ENCODE measurements around the gene ARID1A.

DNA sequence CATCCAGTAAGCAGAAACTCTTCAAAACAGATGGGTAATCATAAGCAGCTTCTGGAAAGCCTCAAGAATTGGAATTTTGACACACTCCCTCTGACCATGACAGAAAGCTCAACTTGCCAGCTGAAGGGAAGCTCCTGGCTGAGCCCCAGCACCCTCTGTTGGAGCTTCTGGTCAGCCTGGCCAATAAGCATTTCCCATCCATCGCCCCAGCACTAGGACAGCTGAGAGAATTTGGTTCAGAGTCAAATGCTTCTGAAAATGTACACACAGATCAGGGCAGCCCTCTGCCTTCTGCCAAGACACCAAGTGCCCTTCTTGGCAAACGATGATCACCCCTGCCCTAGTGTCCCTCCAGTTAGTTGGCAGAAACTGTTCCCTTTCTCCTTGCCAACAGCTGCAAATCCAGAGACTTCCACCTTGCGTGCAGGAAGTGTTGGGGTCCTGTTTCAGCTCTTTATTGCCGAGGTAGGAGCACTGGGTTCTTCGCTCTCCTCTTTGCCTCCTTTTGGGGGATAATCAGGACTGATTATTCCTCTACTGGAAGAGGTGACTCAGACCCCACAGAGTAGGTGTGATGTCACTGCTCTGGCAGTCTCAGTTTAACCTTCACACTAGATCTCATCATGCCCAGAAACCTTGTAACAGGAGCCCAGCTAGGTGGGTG lies 103.8 kb downstream of the ARID1A start:
- TF ChIP-seq EZH2 (IDR thresholded peaks at IDR 0.05; ENCODE audit: low read depth): no peak
- TF ChIP-seq, protein P1, sequence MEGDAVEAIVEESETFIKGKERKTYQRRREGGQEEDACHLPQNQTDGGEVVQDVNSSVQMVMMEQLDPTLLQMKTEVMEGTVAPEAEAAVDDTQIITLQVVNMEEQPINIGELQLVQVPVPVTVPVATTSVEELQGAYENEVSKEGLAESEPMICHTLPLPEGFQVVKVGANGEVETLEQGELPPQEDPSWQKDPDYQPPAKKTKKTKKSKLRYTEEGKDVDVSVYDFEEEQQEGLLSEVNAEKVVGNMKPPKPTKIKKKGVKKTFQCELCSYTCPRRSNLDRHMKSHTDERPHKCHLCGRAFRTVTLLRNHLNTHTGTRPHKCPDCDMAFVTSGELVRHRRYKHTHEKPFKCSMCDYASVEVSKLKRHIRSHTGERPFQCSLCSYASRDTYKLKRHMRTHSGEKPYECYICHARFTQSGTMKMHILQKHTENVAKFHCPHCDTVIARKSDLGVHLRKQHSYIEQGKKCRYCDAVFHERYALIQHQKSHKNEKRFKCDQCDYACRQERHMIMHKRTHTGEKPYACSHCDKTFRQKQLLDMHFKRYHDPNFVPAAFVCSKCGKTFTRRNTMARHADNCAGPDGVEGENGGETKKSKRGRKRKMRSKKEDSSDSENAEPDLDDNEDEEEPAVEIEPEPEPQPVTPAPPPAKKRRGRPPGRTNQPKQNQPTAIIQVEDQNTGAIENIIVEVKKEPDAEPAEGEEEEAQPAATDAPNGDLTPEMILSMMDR (conservative IDR thresholded peaks at IDR 0.05): no peak

Data from PC-9 (cell line).